CD8-positive, alpha-beta memory T cell (primary cell): ENCODE data around the gene CFAP157. TPM values are rescaled to one million over a fixed set of nuclear protein-coding genes. Genes with fewer than 3 reads are reported as not detected.

Source experiments
- CTCF ChIA-PET: fragments of 350-600 bp; sonication (Branson Sonifier 250); formaldehyde crosslinking; loops from one replicate; lab custom pipeline; 2021; ENCODE audit warnings: antibody characterized with exemption; lab: Charles Lee
- POLR2A ChIA-PET: fragments of 350-600 bp; sonication (Branson Sonifier 250); formaldehyde crosslinking; loops from one replicate; lab custom pipeline; 2021; ENCODE audit warnings: antibody characterized with exemption; lab: Charles Lee
- DNase-seq, 5 donors: peaks; one replicate each; pipeline versions ENCODE4 v3.0.0 to v3.0.0-alpha.2; 2020 to 2022; ENCODE audit warnings: mixed read lengths in 1 of 5
- H3K27ac ChIP-seq: one replicate; pipeline ENCODE4 v1.7.0; 2013; ENCODE audit warnings: low read depth, mild to moderate bottlenecking, low read length, moderate library complexity
- H3K27me3 ChIP-seq: 2 replicates; pipeline ENCODE4 v1.7.0; 2013; ENCODE audit warnings: low read length, mild to moderate bottlenecking; ENCODE audit not compliant: insufficient read depth, poor library complexity, severe bottlenecking
- H3K36me3 ChIP-seq: 2 replicates; pipeline ENCODE4 v1.7.0; 2013; ENCODE audit warnings: mild to moderate bottlenecking, low read length, moderate library complexity; ENCODE audit not compliant: insufficient read depth
- H3K4me1 ChIP-seq: 2 replicates; pipeline ENCODE4 v1.7.0; 2013; ENCODE audit warnings: mild to moderate bottlenecking, low read length, moderate library complexity; ENCODE audit not compliant: insufficient read depth
- H3K4me3 ChIP-seq: 2 replicates; pipeline ENCODE4 v1.7.0; 2013; ENCODE audit warnings: mild to moderate bottlenecking, low read length
- H3K9me3 ChIP-seq: 2 replicates; pipeline ENCODE4 v1.7.0; 2013; ENCODE audit warnings: mild to moderate bottlenecking, low read length
- H3K27ac Mint-ChIP-seq, 8 donors: one replicate each; pipeline ENCODE4 v1.8.0; 2020 to 2021; ENCODE audit warnings: mixed read lengths in 8 of 8, mild to moderate bottlenecking in 6 of 8, inconsistent platforms in 3 of 8, moderate library complexity in 3 of 8
- H3K27me3 Mint-ChIP-seq, 2 donors: one replicate each; pipeline ENCODE4 v1.8.0; 2020 to 2021; ENCODE audit warnings: mixed read lengths in 2 of 2, mild to moderate bottlenecking in 1 of 2, moderate library complexity in 1 of 2
- H3K36me3 Mint-ChIP-seq, 3 donors: one replicate each; pipeline ENCODE4 v1.8.0; 2020 to 2021; ENCODE audit warnings: mixed read lengths in 3 of 3, inconsistent platforms in 1 of 3, mild to moderate bottlenecking in 1 of 3
- H3K4me1 Mint-ChIP-seq, 3 donors: one replicate each; pipeline ENCODE4 v1.8.0; 2020 to 2021; ENCODE audit warnings: mixed read lengths in 3 of 3, inconsistent platforms in 1 of 3, mild to moderate bottlenecking in 1 of 3
- H3K4me3 Mint-ChIP-seq, 7 donors: one replicate each; pipeline ENCODE4 v1.8.0; 2020 to 2021; ENCODE audit warnings: mixed read lengths in 7 of 7, mild to moderate bottlenecking in 6 of 7, moderate library complexity in 4 of 7, inconsistent platforms in 2 of 7
- H3K9me3 Mint-ChIP-seq, 5 donors: one replicate each; pipeline ENCODE4 v1.8.0; 2020 to 2022; ENCODE audit warnings: mixed read lengths in 5 of 5, mild to moderate bottlenecking in 3 of 5, moderate library complexity in 2 of 5, inconsistent platforms in 1 of 5
- polyA plus RNA-seq: library from polyadenylated mRNA; unstranded; fragments of 300-500 nt; fragmentation: Illumina TruSeq; gene quantifications from one replicate; pipeline ENCODE4 v1.2.3, GENCODE V29; 2021
- total RNA-seq, 2 experiments: library from RNA; stranded (reverse); gene quantifications; one replicate each; pipeline ENCODE4 v1.2.3, GENCODE V29; 2021

Gene CFAP157
- total and polyA plus RNA-seq, 3 experiments from 2014 or later = 0.33 TPM; not detected in 2

GRCh38 chr9:127712867-127713266 is 6.1 kb downstream of the CFAP157 start:
- H3K36me3 Mint-ChIP-seq = peaks cover 0 to 7% (median 1%) of the 10 kb centered on the region in 3 donors
- POLR2A ChIA-PET = interaction anchor here (0.6 kb wide), 1 partner anchor 835 kb away, joined by 3 read pairs; no protein-coding TSS in a partner anchor

GRCh38 chr9:127714020-127714750 is 7.4 kb downstream of the CFAP157 start:
- H3K27me3 ChIP-seq = no peaks in the 10 kb centered on the region
- no peaks in the 10 kb centered on the region for H3K9me3 Mint-ChIP-seq
- H3K4me3 Mint-ChIP-seq = peak overlapping the region; percentile 74 to 91 (median 81)
- CTCF ChIA-PET = interaction anchor here (1.3 to 3.4 kb wide), 4 partner anchors 16 to 125 kb away, joined by 4 to 29 read pairs (median 6); partner anchors contain the start of genes STXBP1 and TOR2A
- peak overlapping the region; percentile 13 to 84 (median 56) for H3K27ac Mint-ChIP-seq
- peaks cover 30% of the 10 kb centered on the region for H3K4me1 ChIP-seq
- H3K36me3 ChIP-seq = no peaks in the 10 kb centered on the region
- peaks cover 0 to 5% of the 10 kb centered on the region in 2 donors for H3K27me3 Mint-ChIP-seq
- peak in 1 of 5 donors; percentile 46 for DNase-seq
- peaks cover 36 to 47% (median 37%) of the 10 kb centered on the region in 3 donors for H3K4me1 Mint-ChIP-seq
- H3K27ac ChIP-seq = no peak overlapping the region
- peak overlapping the region; percentile 15 for H3K4me3 ChIP-seq
- POLR2A ChIA-PET = no interaction called here
- H3K36me3 Mint-ChIP-seq = peaks cover 0 to 7% (median 1%) of the 10 kb centered on the region in 3 donors
- no peaks in the 10 kb centered on the region for H3K9me3 ChIP-seq

More at GRCh38 chr9:127712867-127713266, 6.1 kb downstream of the CFAP157 start:
- peaks cover 26% of the 10 kb centered on the region for H3K4me1 ChIP-seq
- no peak overlapping the region for H3K4me3 ChIP-seq
- H3K27me3 ChIP-seq = no peaks in the 10 kb centered on the region
- Mint-ChIP-seq H3K27ac (no peak overlapping the region), H3K4me3 (peak overlapping the region in 2 of 7 donors; percentile 26 to 53), H3K4me1 (peaks cover 35 to 49% (median 37%) of the 10 kb centered on the region in 3 donors), H3K9me3 (no peaks in the 10 kb centered on the region), H3K27me3 (peaks cover 0 to 5% of the 10 kb centered on the region in 2 donors)
- no peak overlapping the region for H3K27ac ChIP-seq
- no peaks in the 10 kb centered on the region for H3K9me3 ChIP-seq
- H3K36me3 ChIP-seq = no peaks in the 10 kb centered on the region
- DNase-seq = peak in 1 of 5 donors; percentile 49
- CTCF ChIA-PET = interaction anchor here (2.3 kb wide), 1 partner anchor 22 kb away, joined by 12 read pairs; the partner anchor contains the start of gene TOR2A

- peaks cover 0 to 3% of the 10 kb centered on the region in 2 donors for H3K27me3 Mint-ChIP-seq
- no peak for DNase-seq
- Histone ChIP-seq H3K27ac (peak overlapping the region; percentile 78), H3K36me3 (no peaks in the 10 kb centered on the region), H3K4me3 (peak overlapping the region; percentile 91), H3K27me3 (no peaks in the 10 kb centered on the region), H3K9me3 (no peaks in the 10 kb centered on the region), H3K4me1 (peaks cover 38% of the 10 kb centered on the region)
- peaks cover 43 to 53% (median 44%) of the 10 kb centered on the region in 3 donors for H3K4me1 Mint-ChIP-seq
- H3K27ac Mint-ChIP-seq = peak overlapping the region in 7 of 8 donors; percentile 63 to 99 (median 98)
- ChIA-PET POLR2A (interaction anchor here (1.3 kb wide), 1 partner anchor 191 kb away, joined by 4 read pairs; no protein-coding TSS in a partner anchor), CTCF (interaction anchor here (1.0 to 3.4 kb wide), 7 partner anchors 17 to 211 kb away, joined by 3 to 29 read pairs (median 4); partner anchors contain the start of genes STXBP1 and TOR2A)
- H3K4me3 Mint-ChIP-seq = peak overlapping the region; percentile 85 to 99 (median 98)
- peaks cover 0 to 7% (median 1%) of the 10 kb centered on the region in 3 donors for H3K36me3 Mint-ChIP-seq
- no peaks in the 10 kb centered on the region for H3K9me3 Mint-ChIP-seq
Measured at GRCh38 chr9:127714951-127715469, 8.2 kb downstream of the CFAP157 start.

- ChIA-PET POLR2A (interaction anchor here (0.6 to 1.8 kb wide), 3 partner anchors 19 to 190 kb away, joined by 3 to 6 read pairs (median 4); partner anchors contain the start of gene TOR2A), CTCF (interaction anchor here (1.0 to 3.4 kb wide), 7 partner anchors 18 to 212 kb away, joined by 3 to 29 read pairs (median 4); partner anchors contain the start of genes STXBP1 and TOR2A)
- Mint-ChIP-seq H3K4me1 (peaks cover 44 to 53% (median 44%) of the 10 kb centered on the region in 3 donors), H3K27me3 (peaks cover 0 to 2% of the 10 kb centered on the region in 2 donors), H3K36me3 (peaks cover 0 to 7% (median 1%) of the 10 kb centered on the region in 3 donors), H3K27ac (peak within 1 kb of the TSS; percentile 63 to 99 (median 98)), H3K4me3 (peak within 1 kb of the TSS; percentile 85 to 99 (median 98)), H3K9me3 (no peaks in the 10 kb centered on the region)
- no peaks in the 10 kb centered on the region for H3K9me3 ChIP-seq
- peak within 1 kb of the TSS; percentile 91 for H3K4me3 ChIP-seq
- DNase-seq = peak; percentile 94 to 98 (median 97)
- H3K27ac ChIP-seq = peak within 1 kb of the TSS; percentile 78
- H3K4me1 ChIP-seq = peaks cover 41% of the 10 kb centered on the region
- no peaks in the 10 kb centered on the region for H3K27me3 ChIP-seq
- no peaks in the 10 kb centered on the region for H3K36me3 ChIP-seq
Measured at GRCh38 chr9:127715470-127716337, 8.9 kb downstream of the CFAP157 start, which contains the start of the genes PTRH1 and TTC16. PTRH1 (minus strand) TSS chr9:127715663; CDS start chr9:127715639, 24 bp downstream. TTC16 (plus strand) TSS chr9:127716079; CDS start chr9:127716146, 67 bp downstream.

GRCh38 chr9:127716412-127716811 is 9.6 kb downstream of the CFAP157 start:
- H3K4me3 Mint-ChIP-seq = peak overlapping the region in 6 of 7 donors; percentile 83 to 99 (median 98)
- H3K9me3 Mint-ChIP-seq = no peaks in the 10 kb centered on the region
- Histone ChIP-seq H3K27me3 (no peaks in the 10 kb centered on the region), H3K27ac (peak overlapping the region; percentile 78), H3K4me1 (peaks cover 38% of the 10 kb centered on the region), H3K9me3 (no peaks in the 10 kb centered on the region), H3K4me3 (peak overlapping the region; percentile 91), H3K36me3 (no peaks in the 10 kb centered on the region)
- H3K36me3 Mint-ChIP-seq = peaks cover 0 to 7% (median 1%) of the 10 kb centered on the region in 3 donors
- peak overlapping the region; percentile 63 to 99 (median 98) for H3K27ac Mint-ChIP-seq
- DNase-seq = no peak
- ChIA-PET CTCF (interaction anchor here (1.2 to 3.4 kb wide), 4 partner anchors 18 to 213 kb away, joined by 4 to 29 read pairs (median 6); partner anchors contain the start of genes STXBP1 and TOR2A), POLR2A (interaction anchor here (0.6 to 1.8 kb wide), 2 partner anchors 18 to 53 kb away, joined by 3 to 6 read pairs; partner anchors contain the start of gene TOR2A)
- peaks cover 42 to 53% (median 43%) of the 10 kb centered on the region in 3 donors for H3K4me1 Mint-ChIP-seq
- H3K27me3 Mint-ChIP-seq = peaks cover 0 to 2% of the 10 kb centered on the region in 2 donors

GRCh38 chr9:127717766-127718165 is 11.0 kb downstream of the CFAP157 start:
- peak overlapping the region in 2 of 7 donors; percentile 23 to 54 for H3K4me3 Mint-ChIP-seq
- peak overlapping the region in 4 of 8 donors; percentile 66 to 85 (median 78) for H3K27ac Mint-ChIP-seq
- H3K9me3 Mint-ChIP-seq = no peaks in the 10 kb centered on the region
- Histone ChIP-seq H3K36me3 (no peaks in the 10 kb centered on the region), H3K4me3 (no peak overlapping the region), H3K27ac (no peak overlapping the region), H3K27me3 (no peaks in the 10 kb centered on the region), H3K9me3 (no peaks in the 10 kb centered on the region), H3K4me1 (peaks cover 43% of the 10 kb centered on the region)
- ChIA-PET CTCF (interaction anchor here (5.1 kb wide), 1 partner anchor 16 kb away, joined by 37 read pairs; the partner anchor contains the start of gene TOR2A), POLR2A (no interaction called here)
- H3K36me3 Mint-ChIP-seq = peaks cover 0 to 7% (median 1%) of the 10 kb centered on the region in 3 donors
- H3K27me3 Mint-ChIP-seq = peaks cover 0 to 2% of the 10 kb centered on the region in 2 donors
- no peak for DNase-seq
- peaks cover 39 to 59% (median 43%) of the 10 kb centered on the region in 3 donors for H3K4me1 Mint-ChIP-seq
